Tibial nerve (tissue), 4 donors: ENCODE results near the gene IGF2BP3.

ENCODE experiments used
- CTCF ChIP-seq, 5 experiments: fragments of 200-600 bp in 3 of 5; fragments of 450-650 bp in 2 of 5; sonication (generic) in 3 of 5; IDR thresholded peaks; one replicate each; pipeline ENCODE4 v1.5.1; 2016 to 2019; ENCODE audit warnings: antibody characterized with exemption in 5 of 5, mild to moderate bottlenecking in 3 of 5, moderate library complexity in 2 of 5
- EP300 ChIP-seq, 2 donors: sonication (generic); formaldehyde crosslinking; IDR thresholded peaks; one replicate each; pipeline ENCODE4 v1.6.1; 2017; ENCODE audit warnings: antibody characterized with exemption in 2 of 2, mild to moderate bottlenecking in 1 of 2
- POLR2A ChIP-seq, 2 donors: fragments of 450-650 bp; IDR thresholded peaks; one replicate each; pipeline ENCODE4 v1.6.1; 2017; ENCODE audit warnings: antibody characterized with exemption in 2 of 2, mild to moderate bottlenecking in 2 of 2, moderate library complexity in 2 of 2

- no peak for TF ChIP-seq CTCF (IDR thresholded peaks at IDR 0.05)
- no peak for TF ChIP-seq POLR2A (IDR thresholded peaks at IDR 0.05)
- no peak for TF ChIP-seq EP300 (IDR thresholded peaks at IDR 0.05)
Observed at GRCh38 chr7:23308754-23309153, 161.5 kb downstream of the IGF2BP3 start.
